A673 (cell line): ENCODE measurements around the gene KCNC3. TPM values are rescaled to one million over a fixed set of nuclear protein-coding genes. Genes with fewer than 3 reads are reported as not detected.

Experiments
- BruUV-seq: library from RNA; stranded (reverse); fragments of 400-500 nt; replicated peaks from 2 replicates; lab custom pipeline; 2021; lab: Mats Ljungman, UMichigan
- CTCF ChIA-PET: fragments of 300-600 bp; sonication (Branson Sonifier 250); formaldehyde crosslinking; loops from one replicate; lab custom pipeline; 2022; ENCODE audit warnings: antibody characterized with exemption; lab: Charles Lee
- POLR2A ChIA-PET: fragments of 300-600 bp; sonication (Branson Sonifier 250); formaldehyde crosslinking; loops from one replicate; lab custom pipeline; 2022; ENCODE audit warnings: antibody characterized with exemption; ENCODE audit not compliant: low non-redundant PET; lab: Charles Lee
- DNase-seq: peaks from one replicate; pipeline ENCODE4 v3.0.0-alpha.2; 2015; ENCODE audit warnings: low spot score
- H3K27ac ChIP-seq: fragments of 200-600 bp; sonication (generic); 2 replicates; pipeline ENCODE4 v1.5.1; 2016; ENCODE audit warnings: mixed run types, low read depth, mild to moderate bottlenecking, mixed read lengths, antibody characterized with exemption, low read length; ENCODE audit not compliant: poor library complexity, severe bottlenecking
- H3K27me3 ChIP-seq: fragments of 200-600 bp; sonication (generic); replicated peaks from 2 replicates; pipeline ENCODE4 v1.6.1; 2017; ENCODE audit warnings: mixed run types, low read depth, mild to moderate bottlenecking, mixed read lengths, antibody characterized with exemption, low read length; ENCODE audit not compliant: insufficient read depth, poor library complexity
- H3K36me3 ChIP-seq: fragments of 200-600 bp; sonication (generic); 2 replicates; pipeline ENCODE4 v1.6.1; 2016; ENCODE audit warnings: mixed run types, mild to moderate bottlenecking, mixed read lengths, antibody characterized with exemption, low read length; ENCODE audit not compliant: insufficient read depth, poor library complexity, severe bottlenecking
- H3K4me1 ChIP-seq: fragments of 200-600 bp; sonication (generic); 2 replicates; pipeline ENCODE4 v1.6.1; 2017; ENCODE audit warnings: mixed run types, mild to moderate bottlenecking, mixed read lengths, antibody characterized with exemption, low read length; ENCODE audit not compliant: insufficient read depth, poor library complexity, severe bottlenecking
- H3K4me3 ChIP-seq: fragments of 200-600 bp; sonication (generic); 2 replicates; pipeline ENCODE4 v1.5.1; 2016; ENCODE audit warnings: low read depth, mixed run types, mild to moderate bottlenecking, mixed read lengths, low read length; ENCODE audit not compliant: poor library complexity, severe bottlenecking
- H3K9me3 ChIP-seq: fragments of 200-600 bp; sonication (generic); 2 replicates; pipeline ENCODE4 v1.6.1; 2016; ENCODE audit warnings: mixed run types, low read depth, mild to moderate bottlenecking, mixed read lengths, antibody characterized with exemption, low read length; ENCODE audit not compliant: poor library complexity, severe bottlenecking
- EZH2 ChIP-seq: fragments of 200-600 bp; sonication (generic); IDR thresholded peaks from 2 replicates; pipeline ENCODE4 v1.6.1; 2017; ENCODE audit warnings: borderline replicate concordance, low read depth, mild to moderate bottlenecking, mixed read lengths, antibody characterized with exemption, low read length; ENCODE audit not compliant: poor library complexity, severe bottlenecking
- intact Hi-C: fragments of 100-400 bp; cut with micrococcal nuclease; formaldehyde crosslinking; loops from one replicate; pipeline ENCODE4 v1.10.0; 2022; ENCODE audit not compliant: unreplicated experiment
- total RNA-seq: library from RNA; stranded (reverse); gene quantifications from 2 replicates; pipeline ENCODE4 v1.2.3, GENCODE V29; 2021
- TF ChIP-seq, protein P1 (sequence below): fragments of 300-800, 200-600 bp; sonication (generic); conservative IDR thresholded peaks from 2 replicates; pipeline ENCODE4 v1.5.1; 2017; ENCODE audit warnings: low read depth, mild to moderate bottlenecking, antibody characterized with exemption, low read length, moderate library complexity, mixed read lengths

Gene KCNC3
- total RNA-seq, 1 experiment from 2014 or later = 6.4 TPM

DNA sequence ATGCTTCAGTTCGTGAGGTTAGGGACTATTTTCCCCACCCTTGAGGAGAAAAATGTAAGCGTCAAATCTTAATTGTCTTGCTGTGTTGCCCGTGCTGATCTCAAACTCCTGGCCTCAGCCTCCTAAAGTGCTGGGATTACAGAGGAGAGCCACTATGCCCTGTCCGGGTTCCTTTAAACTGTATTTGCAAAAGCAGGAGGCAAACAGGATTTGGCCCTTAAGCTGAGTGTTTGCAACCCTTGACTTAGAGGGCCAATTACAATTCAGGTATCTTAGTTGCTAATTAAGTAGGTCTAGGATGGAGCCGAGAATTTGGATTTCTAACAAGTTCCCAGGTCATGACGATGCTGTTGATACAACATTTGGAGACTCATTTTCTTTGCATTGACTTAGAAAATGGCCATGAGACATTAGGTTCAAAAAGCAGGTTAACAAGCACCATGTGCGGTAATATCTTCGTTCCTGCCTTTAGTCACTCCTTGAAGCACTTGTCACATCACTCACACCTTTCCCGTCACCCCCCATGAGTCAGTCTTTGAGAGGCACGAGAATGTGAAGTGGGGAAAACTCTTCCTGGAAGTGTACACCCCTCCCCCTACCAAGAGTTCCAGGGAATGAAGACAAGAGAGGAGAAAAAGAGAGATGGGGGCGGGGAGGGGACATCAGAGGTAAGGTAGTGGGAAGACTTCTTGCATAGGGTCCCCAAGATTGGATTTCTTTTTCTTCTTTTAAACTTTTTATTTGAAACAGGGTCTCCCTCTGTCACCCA is 33.7 kb upstream of the KCNC3 start:
- Histone ChIP-seq H3K27me3 (no peaks in the 10 kb centered on the region), H3K4me1 (no peaks in the 10 kb centered on the region), H3K4me3 (no peak overlapping the region), H3K36me3 (no peaks in the 10 kb centered on the region), H3K27ac (no peak overlapping the region), H3K9me3 (no peaks in the 10 kb centered on the region)
- ChIA-PET POLR2A (no interaction called here), CTCF (interaction anchor here (0.8 kb wide), 1 partner anchor 421 kb away, joined by 8 read pairs; no protein-coding TSS in a partner anchor)
- no TSS peak for BruUV-seq
- no peak for DNase-seq
- no peak for TF ChIP-seq EZH2
- TF ChIP-seq, protein P1, sequence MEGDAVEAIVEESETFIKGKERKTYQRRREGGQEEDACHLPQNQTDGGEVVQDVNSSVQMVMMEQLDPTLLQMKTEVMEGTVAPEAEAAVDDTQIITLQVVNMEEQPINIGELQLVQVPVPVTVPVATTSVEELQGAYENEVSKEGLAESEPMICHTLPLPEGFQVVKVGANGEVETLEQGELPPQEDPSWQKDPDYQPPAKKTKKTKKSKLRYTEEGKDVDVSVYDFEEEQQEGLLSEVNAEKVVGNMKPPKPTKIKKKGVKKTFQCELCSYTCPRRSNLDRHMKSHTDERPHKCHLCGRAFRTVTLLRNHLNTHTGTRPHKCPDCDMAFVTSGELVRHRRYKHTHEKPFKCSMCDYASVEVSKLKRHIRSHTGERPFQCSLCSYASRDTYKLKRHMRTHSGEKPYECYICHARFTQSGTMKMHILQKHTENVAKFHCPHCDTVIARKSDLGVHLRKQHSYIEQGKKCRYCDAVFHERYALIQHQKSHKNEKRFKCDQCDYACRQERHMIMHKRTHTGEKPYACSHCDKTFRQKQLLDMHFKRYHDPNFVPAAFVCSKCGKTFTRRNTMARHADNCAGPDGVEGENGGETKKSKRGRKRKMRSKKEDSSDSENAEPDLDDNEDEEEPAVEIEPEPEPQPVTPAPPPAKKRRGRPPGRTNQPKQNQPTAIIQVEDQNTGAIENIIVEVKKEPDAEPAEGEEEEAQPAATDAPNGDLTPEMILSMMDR = no peak
- intact Hi-C loops = no loop called here

DNA sequence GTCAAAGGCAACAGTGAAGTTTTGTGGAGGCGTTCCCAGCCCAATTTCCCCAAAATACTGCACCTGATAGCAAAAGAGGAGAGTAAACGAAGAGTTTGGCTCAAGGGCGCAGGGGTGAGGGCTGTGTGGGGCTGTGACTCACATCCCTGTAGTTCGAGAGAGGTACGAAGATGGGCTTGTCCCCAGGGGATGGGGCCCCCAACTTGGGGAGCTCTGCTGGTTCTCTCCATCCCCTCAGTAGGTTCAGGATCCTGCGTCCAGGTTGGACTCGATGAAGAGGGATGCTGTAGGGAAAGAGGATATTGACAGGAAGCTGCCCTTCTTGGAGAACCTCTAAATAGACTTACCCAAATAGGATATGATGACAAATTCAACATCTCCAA is 32.8 kb upstream of the KCNC3 start:
- no TSS peak for BruUV-seq
- DNase-seq = no peak
- Histone ChIP-seq H3K27ac (no peak overlapping the region), H3K9me3 (no peaks in the 10 kb centered on the region), H3K4me3 (no peak overlapping the region), H3K27me3 (no peaks in the 10 kb centered on the region), H3K4me1 (no peaks in the 10 kb centered on the region), H3K36me3 (no peaks in the 10 kb centered on the region)
- TF ChIP-seq, protein P1 = no peak
- TF ChIP-seq EZH2 = no peak
- CTCF ChIA-PET = interaction anchor here (0.9 kb wide), 1 partner anchor 245 kb away, joined by 3 read pairs; no protein-coding TSS in a partner anchor
- POLR2A ChIA-PET = no interaction called here
- intact Hi-C loops = no loop called here

DNA sequence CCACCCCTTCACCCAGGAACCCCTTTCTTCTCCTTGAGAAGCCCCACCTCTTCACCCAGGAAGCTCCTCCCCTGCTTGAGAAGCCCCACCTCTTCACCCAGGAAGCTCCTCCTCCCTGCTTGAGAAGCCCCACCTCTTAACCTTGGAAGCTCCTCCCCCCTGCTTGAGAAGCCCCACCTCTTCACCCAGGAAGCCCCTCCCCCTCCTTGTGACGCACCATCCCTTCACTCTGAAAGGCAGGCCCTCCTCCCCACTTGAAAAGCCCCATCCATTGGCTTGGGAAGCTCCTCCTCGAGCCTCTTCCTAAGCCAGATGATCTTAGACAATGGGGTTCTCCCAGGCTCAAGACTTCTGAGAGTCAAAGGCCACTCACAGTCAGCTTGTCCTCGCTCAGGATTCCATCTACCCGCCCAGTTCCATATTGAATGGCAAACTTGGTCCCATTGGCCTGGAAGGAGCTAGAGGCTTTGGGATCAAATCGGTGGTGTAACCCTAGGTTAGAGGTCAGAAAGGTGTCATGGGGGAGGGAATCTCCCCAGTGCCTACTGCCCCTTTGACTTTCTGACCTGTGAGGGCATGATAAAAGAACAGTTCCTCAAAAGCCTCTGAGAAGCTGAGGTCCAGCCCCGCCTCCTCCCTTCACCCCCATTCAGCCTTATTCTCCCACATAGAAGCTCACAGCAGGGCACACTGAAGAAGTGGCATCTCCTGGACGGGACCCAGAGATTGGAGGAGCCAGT is 32.3 kb upstream of the KCNC3 start:
- CTCF ChIA-PET = interaction anchor here (0.9 kb wide), 1 partner anchor 246 kb away, joined by 3 read pairs; no protein-coding TSS in a partner anchor
- no TSS peak for BruUV-seq
- peak; percentile 30 for DNase-seq
- H3K4me1 ChIP-seq = no peaks in the 10 kb centered on the region
- intact Hi-C loops = no loop called here
- POLR2A ChIA-PET = no interaction called here
- no peaks in the 10 kb centered on the region for H3K9me3 ChIP-seq
- H3K36me3 ChIP-seq = no peaks in the 10 kb centered on the region
- no peak overlapping the region for H3K27ac ChIP-seq
- no peak overlapping the region for H3K4me3 ChIP-seq
- TF ChIP-seq, protein P1 = no peak
- no peak for TF ChIP-seq EZH2
- H3K27me3 ChIP-seq = no peaks in the 10 kb centered on the region
